Stimulated activated CD4-positive, alpha-beta T cell treated with anti-CD3 and anti-CD28 coated beads, Interleukin-2, amount 100 ng/mL, for 24 hours (primary cell): ENCODE data around the gene RBPJL.

ENCODE experiments used
- DNase-seq, 2 donors: peaks; one replicate each; pipeline ENCODE4 v3.0.0-alpha.2; 2020

The RBPJL gene

DNA sequence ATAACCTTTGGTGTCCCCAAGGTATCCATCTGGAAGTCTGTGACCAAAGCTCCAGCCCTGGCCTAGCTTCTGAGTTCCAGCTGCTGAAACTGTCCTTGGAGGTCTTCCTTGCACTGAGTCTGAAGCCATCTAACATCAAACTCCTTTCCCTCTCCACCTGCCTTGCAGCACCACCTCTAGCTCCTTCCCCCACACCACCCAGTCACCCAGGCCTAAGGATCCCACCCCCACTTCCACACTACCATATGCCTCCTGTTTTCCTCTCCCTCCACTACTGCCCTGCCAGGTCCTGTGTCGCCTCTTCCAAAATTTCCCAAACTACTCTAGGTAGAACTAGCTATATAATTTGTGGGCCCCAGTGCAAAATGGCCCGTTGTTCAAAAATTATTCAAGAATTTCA is 12.3 kb downstream of the RBPJL start:
- no peak for DNase-seq

DNA sequence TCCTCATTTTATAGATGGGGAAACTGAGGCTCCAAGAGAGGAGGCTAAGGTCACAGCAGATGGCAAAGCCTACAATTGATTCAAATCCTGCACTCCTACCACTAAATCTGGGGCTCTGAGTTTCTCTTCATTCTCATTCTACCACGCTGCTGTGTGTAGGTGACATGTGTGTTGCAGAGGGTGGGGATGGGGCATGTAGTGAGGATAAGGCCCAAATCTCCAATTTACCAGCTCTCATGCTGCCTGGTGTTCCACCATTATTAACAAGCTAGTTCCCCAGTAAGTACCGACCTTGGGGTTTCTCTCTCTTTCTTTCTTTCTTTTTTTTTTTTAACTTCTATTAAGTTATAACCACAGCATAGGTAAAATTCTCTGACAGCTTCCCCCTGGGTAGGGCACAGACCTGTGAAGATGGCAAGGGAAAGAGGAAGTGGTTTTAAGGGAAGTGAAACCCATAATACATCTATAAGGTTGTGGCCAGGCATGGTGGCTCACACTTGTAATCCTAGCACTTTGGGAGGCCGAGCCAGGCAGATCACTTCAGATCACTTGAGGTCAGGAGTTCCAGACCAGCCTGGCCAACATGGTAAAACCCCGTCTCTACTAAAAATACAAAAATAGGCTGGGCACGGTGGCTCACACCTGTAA is 14.4 kb downstream of the RBPJL start:
- DNase-seq: no peak

DNA sequence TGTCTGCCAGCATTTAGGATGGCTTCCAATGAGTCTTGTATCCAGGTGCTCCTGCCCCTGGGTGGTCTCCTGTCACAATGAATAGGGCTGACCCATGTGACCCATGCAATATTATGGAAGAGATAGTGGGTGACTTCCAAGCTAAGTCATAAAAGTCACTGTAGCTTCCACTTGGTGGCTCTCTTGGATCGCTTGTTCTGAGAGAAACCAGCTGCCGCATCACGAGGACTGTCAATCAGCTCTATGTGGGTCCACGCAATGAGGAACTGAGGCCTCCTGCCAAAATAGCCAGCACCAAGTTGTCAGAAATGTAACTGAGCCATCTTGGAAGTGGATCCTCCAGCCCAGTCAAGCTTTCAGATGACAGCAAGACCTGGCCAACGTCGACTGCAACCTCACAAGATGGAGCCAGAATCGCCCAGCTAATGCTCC is 16.3 kb downstream of the RBPJL start:
- DNase-seq: no peak

DNA sequence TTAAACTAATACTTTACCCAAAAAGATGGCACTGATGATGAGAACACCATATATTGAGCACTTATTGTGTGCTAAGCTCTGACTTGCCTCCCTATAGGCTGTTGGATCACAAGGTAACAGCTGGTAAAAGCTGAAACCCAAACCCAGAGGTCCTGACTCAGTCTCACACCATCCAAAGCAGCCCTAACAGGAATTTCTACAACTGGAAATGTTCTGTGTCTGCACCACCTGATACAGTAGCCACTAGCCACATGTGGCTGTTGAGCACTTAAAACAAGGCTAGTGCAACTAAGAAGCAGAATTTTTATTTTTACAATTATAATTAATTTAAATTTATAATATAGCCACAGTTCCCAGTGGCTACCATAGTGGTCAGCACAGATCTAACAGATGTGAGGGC is 17.1 kb downstream of the RBPJL start:
- no peak for DNase-seq

DNA sequence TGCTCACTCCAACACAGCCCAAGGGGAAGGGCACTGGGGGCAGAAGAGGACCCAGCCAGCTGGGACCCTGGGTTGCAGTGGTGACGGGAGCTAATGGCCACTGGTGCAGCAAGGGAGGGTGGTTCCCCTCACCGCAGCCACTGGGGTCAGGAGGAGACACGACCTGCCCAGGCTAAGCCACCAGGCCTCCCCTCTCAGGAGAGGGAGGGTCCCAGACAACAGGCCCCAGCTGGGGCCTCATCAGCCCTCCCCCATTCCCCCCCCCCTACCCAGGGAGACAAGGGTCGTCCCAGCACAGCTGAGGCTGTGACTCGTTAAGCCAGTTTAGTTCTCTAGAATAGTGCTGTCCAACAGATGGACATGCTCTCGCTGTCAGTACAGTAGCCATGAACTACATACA is 18.7 kb downstream of the RBPJL start:
- DNase-seq: no peak

DNA sequence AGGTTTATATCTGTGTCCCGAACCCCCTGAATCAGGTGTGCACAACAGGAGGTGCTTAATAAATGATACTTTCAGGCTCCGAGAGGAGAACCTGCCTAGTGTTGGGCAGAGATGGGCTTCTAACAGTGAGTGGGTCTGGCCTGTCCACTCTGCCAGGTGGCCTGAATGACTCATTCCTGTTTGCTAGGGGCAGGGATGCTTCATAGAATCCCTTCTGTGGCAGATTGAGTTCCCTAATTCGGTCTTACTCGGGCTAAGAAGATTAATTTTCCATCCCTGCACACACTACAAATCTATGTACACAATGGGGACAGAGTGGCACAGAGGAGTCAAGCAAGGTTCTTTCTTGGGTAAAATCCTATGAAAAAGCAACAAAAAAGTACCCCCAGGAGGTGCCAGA is 21.8 kb downstream of the RBPJL start:
- no peak for DNase-seq

DNA sequence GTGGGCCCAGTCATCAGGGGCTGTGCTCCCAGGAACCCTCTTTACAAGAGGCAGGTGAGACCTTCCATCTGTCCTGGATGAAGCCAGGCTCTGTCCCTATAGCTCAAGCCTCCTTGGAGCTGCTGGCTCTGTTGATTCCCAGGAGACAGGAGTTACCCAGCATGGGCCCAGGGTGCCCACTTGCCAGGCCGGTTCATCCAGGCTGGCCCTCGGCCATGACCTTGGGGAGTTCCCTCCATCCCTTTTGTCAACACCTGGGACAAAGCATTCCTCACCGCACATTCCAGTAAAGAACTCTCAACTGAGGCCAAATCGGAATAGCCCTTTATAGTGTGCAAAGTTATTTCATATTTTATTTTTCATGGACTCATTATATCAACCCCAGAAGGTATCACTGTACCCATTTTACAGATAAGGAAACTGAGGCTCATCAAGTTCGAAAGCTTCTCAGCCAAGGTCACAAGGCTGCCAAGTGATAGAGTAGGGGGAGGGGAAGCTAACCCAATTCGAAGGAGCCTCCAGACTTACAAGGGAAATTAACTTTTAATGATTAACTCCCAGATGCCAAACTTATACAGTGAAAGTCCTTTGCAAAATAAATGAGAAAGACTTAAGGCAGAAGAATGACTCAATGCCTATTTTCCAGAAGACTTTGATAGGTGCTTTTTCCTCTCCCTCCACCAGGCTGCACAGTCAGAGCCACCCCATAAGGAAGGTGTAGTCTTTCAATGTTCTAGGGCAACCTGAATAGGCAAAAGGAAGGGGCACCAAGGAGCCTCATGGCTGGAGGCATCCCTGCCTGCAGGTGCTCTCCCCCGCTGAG is 23.1 kb downstream of the RBPJL start:
- no peak for DNase-seq

DNA sequence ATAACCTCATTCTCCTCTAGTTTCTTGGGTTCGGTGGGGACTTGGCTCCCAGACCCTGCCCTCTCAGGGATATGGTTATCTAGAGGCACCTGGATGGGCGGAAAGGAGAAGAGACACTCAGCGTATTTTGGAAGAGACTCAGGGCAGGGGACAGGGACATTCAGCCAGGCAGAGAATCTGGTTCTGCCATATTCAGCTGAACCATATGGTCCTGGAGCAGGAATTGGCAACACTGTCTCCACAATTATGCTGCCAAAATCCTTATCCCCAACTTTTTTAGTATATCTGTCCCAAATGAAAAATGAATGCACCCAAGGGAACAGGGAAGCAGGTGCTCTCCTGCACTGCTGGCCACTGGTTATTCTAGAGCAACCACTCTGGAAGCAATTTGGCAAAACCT is 23.8 kb downstream of the RBPJL start:
- DNase-seq: no peak

DNA sequence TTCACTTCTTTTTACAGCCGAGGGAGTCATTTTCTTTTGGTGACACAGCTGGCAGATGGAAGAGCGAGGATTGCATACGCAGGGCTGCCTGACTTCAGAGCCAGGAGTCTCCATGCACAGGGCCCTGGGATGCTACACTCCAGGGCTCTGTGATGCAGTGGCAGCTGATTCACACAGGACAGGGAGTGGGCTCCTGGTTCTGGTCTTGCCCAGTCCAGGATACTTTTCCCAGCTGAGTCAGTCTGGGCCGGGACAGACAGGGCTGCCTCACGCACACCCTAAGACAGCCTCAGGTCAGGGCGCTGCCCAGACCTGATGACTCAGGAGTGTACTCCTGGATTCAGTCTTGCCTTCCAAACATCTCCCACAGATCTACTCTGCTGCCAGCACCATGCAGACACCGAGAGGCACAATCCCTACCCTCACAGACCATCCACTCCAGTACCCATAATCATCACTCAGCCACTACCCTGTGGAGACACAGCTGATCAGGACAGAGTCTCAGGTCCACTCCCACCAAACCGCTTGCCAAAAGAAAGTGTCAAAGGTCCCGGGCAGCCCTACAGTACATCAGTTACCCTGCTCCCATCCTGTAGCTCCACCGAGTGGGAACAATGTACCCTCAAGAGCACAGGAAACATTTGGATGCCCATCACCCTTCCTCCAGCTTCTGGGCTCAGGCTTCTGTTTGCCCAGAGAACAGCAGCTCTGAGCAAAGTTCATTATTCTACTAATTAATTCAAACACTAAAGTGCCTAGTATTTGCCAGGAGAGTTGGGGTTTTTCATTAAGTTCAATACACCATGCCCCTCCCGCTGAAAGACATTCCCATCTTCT is 30.1 kb downstream of the RBPJL start:
- no peak for DNase-seq

DNA sequence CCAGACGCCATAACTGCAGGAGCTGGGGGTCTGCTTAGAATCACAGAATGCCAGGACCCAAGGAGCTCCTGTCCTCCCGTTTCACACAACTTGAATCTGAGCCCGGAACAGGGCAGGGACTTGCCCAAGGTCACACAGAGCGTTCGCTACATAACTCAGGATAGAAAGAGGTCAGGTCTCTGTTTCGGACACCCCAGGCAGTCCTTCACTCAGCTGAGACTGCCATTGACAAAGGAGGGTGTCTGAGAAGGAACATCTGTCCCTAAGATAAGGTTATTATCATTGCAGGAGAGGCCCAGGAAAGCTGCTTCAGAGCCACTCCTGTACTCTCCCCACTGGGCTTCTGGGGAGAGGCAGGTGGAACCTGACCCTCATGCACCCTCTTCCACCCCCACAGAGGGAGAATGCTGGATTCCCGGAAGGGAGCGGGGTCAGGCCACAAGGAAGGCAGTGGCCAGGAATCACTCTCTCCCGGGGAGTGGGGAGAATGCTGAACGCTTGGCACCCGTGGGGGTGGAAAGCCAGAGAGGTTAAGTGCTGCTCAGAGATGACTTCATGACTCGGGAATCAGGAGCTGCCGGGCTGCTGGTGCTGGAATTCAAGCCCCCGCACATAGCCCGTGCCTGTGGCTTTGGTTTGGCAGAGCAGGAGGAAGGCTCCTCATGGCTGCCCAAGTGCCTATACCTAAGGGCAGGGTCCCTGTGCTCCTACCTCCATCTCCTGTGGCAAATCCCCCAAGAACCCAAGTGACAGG is 30.9 kb downstream of the RBPJL start:
- DNase-seq: no peak

DNA sequence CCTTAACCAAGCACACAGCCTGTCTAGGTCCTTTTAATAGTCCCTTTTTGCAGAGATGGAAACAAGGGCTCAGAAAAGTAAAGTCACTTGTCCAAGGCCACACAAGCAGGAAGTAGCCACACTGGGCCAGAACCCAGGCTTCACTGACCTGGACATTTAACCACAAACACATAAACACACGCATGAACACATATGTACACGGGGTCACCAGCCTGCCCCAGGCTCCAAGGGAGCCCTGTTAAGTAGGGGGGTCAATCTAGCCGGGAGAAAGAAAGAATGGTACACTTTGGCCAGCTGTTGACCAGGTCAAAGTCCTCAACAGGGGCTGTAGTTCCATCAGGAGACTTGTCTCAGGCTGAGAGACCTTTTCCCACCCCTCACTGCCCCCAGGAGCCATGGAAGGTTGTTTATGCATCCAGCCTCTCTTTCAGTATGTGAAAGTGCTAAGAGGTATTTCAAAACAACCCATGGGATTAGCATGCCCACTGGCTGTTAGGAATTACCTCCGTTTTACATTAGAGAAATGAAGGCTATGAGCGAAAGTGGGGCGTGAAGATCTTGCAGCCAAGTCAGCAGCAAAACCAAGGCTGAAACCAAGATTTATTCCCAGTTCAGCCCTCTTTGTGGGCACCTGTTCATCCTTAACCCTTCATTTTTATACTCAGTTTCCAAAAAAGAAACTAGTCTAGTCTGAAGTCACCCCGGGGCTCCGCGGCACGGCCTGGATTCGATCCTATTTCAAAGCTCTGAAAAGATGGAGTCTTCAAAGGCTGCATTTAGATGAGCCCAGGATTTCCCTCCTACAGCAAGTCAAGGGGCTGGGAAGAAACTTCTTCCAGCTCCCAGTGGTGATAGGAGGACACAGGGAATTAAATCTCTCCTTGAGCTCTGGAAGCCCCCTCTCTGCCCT is 31.7 kb downstream of the RBPJL start:
- no peak for DNase-seq

DNA sequence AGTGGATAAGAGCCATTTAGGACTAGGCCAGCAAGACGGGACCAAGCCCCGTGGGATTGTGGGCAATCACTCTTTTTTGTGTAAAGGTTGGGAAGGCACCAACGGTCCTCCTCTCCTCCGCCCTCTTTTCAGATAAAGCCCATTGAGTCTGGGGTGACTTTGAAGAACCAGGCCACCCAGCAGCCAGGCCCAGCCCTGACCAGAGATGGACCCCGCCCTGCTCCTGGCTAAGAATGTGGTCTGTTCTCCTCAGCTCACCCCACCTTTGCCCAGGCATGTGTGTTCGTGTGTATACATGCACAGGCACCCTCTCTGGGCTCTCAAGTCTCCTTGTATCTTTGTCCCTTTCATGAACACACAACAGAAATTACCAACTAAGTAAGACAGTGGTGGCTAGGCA is 32.4 kb downstream of the RBPJL start:
- DNase-seq: no peak

DNA sequence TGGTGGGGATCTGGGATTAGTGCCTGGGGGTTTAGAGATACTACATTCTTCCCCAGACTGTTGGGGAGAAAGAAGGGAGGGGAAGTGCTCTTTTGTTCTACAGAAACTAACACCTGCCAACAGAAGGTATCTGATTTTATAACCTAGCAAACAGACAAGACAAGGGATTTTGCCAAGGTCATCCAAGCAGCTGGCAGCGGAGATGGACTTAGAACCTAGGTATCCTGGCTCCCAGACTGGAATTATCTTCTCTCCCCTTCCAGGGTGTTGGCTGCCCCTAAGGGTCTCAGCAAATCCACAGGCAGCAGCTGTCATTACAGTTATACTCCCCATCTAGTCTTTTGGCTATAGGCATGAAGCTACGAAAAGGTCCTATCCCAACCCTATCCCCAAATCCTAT is 33.2 kb downstream of the RBPJL start:
- no peak for DNase-seq

DNA sequence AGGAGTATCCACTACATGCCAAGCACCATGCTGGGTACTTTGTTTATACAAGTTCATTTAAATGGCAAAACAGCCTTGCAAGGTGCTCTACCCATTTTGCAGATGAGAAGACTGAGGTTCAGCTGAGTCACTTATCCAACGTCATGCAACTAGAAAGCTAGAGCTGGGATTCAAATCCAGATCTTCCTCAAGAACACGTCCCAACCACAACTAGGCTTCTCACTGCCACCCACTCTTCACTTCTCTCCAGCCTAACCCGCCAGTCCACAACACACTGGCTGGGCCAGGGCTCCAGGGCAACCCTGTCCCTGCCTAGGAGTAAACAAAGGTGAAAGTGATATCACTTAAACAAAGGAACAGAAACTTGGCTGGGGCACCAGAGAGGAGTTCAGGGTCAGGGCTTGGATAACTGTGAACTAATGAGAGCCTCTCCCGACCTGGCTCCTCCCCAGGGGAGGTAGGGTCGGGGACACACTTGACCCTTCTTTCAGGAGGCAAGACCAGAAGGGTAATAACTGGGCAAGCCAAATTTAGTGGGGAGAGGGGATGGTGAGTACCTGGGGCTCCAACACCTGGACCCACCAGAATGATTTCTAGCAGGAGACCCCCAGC is 33.7 kb downstream of the RBPJL start:
- DNase-seq: no peak

DNA sequence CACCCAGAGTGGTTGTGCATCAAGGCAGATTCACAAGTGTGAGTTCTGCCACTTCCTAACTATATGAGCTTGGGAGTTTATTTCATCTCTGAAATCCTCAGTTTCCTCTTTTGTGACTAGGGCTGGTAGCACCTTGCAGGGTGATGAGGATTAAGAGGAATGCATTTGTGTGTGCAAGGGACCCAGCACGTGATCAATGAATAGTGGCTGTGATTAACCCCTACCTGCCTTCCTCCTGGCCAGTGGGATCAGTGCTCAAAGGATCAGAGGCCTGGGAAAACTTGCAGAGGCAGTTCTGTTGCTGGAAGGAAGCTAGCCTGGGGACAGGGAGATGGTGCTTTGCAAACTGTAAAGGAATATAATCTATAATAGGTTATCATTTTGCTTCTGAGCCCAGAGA is 34.3 kb downstream of the RBPJL start:
- no peak for DNase-seq

DNA sequence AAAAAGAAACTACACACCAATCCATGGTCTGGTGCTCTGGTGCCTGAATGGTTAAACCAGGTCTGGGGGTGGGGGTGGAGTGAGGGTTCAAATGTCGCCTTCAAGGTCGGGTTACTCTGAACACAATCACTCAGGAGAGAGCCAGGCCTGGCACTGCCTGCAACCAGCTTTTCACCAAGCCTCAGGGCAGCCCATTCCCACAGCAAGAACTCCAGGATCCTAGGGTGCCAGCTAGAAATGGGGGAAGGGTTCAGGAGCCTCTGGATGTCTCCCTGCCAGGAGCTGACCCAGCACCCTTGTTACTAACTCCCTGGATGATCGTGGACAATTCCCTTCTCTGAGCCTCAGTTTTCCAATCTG is 34.9 kb downstream of the RBPJL start:
- DNase-seq: no peak

DNA sequence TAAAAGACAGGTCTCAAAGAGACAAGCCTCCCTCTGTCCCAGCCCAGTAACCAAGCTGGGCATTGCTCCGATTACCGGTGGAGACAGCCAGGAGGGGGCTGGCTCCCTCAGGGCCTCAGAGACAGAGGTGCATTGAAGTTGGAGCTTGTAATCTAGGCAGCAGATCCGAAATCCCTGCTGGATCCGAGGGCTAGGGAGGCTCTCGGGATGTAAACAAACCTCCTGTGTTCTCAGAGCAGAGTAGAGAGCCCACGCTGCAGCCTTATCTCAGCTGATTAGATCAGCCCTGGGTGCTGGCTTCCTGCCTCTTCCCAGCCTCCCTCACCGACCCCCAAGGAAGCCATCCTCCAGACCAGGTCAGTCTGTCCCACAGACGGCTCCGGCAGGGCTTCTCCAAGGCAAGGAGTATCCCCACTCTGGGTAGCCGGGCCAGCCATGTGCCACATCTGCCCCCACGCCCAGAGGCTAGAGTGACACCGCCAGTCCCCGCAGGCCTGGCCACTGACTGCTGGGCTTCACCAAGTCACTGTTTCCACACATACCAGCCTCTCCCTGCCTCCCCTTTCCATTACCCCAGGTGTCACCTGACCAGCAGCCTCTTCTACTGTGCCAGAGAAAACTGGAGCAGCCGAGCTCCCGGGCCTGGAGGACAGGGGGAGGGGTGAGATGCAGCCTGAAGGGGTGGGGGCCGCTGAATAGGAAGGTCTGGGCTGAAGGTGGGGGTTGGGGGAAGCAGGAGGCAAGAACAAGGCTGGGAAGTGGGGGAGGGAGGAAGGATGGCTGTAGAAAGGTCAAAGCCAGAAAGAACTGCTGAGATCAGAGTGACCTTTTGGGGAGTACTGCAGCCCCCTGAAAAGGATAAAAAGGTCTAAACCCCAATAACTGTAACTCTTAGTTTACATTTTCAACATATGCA is 35.6 kb downstream of the RBPJL start:
- DNase-seq: no peak

DNA sequence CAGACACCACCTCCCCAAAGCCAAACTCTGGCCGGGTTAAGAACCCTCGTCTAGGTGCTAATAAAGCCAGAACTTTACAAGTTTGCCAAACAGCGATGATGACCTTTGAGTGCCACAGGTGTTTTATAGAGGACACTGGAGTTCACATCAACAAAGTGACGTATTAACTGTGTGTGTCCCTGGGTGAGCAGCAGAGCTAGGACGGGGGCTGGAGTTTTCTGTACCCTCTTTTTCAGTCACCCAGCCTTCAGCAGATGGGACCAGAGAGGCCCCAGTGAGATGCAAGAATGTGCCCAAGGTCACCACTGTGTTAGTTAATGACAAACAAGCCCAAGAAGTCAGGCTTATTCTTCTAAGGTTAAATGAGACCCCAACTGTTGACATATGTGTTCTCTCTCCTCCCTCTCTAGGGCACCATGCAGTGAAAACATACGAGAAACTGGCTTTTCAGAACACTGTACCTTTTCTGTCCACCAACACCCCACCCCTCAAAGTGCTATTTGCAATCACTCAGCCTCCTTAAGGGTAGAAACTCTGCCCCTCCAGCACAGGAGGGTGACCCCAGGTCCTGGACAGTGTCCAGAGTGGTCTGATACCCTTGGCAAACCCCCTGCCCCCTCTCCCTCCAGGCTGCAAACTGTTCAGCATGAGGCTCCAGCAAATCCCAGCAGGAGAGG is 36.4 kb downstream of the RBPJL start:
- no peak for DNase-seq

DNA sequence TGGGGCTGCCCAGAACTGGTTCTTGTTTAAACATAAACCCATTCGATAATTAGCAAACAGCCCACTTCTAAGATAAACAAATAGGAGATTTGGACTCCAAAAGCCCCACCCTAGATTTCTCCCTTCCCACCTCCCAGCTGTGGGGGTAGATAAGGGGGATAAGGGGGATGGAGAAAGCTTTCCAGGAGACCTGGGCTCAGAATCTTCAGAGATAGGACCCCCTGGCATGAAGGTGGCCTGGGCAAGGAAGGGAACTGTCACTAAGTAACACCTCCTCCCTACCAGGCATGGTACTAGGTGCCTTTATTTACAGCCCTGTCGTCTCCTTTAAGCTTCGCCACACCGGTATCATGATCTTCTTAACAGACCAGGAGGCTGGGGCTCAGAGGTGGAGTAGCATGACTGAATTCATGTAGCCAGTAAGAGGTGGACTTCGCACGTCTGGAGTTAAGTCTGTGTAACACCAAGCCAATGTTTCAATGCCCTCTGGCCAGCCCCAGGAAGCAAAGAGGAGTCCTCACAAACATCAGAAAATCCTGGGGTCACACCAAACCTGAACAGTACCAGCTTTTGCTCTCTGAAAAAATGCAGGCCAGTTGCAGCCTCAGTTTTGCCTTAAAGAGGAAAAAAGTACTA is 37.0 kb downstream of the RBPJL start:
- no peak for DNase-seq
